GM15510 (cell line): ENCODE data around the gene BRINP3.

ENCODE experiments used
- POLR2A ChIP-seq: IDR thresholded peaks from 3 replicates; pipeline ENCODE4 v1.6.1; 2011; ENCODE audit warnings: borderline replicate concordance; ENCODE audit not compliant: insufficient read length; ENCODE audit errors: extremely low read depth

BRINP3 gene

DNA sequence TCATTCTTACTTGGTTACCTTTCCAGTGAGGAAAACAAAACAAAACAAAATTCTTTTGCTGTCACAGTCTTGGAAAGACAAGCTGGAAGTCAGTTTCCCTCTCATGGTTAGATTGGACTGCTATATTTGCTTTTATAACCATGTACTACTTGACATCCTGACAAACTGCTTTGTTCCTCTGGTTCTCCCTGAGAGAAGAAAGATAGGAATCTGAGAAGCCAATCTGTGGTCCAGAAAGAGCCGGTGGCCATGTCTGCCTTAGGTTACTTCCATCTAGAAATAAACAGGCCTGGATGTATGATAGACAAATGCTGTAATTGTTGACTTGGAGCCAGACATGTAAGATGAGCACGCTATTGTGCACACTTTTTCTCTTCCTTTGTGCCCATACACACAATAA lies 330.0 kb downstream of the BRINP3 start:
- TF ChIP-seq POLR2A: no peak

DNA sequence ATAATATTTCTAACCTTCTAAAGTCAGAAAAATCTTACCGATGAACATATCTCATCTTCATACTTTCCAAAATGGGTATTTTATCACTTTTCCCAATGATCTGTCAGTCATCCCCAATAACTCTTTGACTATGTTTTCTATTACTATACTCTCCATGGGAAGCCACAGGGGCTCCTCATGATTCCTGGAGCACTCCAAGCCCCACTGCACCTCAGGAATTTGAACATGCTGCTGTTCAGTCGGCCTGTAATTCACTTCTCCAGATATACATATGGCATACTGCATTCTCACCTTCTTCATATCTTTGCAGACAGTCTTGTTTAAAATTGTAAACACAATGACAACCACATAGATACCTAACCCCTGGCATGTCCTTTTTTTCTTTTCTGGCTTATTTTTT lies 333.0 kb downstream of the BRINP3 start:
- no peak for TF ChIP-seq POLR2A

DNA sequence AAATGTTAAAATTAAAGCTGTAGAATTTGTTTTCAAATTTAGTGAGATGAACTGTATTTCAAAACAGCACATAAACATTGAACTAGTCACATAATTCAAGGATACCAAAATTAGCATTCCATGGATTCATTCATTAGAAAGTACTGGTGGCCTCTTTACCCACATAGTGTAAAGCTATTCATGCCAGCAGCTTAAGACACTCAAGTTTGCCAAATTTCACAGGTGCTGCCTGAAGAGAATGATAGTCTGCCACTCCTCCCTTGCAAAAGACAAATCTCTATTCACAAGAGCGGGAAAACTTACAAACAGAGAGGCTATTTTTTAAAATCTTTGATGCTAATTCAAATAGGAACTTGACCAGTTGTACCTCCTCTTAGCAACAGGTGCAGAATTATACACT lies 337.0 kb downstream of the BRINP3 start:
- TF ChIP-seq POLR2A: no peak

DNA sequence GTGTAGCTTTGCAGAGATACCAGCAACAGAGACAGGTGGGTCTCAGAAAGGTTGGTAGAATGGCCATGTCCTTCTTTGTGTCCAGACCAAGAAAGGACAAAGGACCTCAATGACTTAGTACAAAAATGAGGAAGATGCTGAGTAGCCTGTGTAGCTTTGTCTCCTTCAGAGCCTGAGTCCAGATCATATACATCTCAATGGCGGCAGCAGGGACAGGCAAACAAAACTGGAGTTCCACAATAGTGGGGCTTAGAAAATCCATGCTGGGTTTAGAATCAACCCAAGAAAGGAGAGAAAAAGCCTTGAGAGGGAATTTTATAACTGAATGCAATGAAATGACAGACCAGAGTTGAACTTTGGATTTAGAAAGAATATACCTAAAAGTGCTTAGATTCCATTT lies 339.0 kb downstream of the BRINP3 start:
- TF ChIP-seq POLR2A: no peak

DNA sequence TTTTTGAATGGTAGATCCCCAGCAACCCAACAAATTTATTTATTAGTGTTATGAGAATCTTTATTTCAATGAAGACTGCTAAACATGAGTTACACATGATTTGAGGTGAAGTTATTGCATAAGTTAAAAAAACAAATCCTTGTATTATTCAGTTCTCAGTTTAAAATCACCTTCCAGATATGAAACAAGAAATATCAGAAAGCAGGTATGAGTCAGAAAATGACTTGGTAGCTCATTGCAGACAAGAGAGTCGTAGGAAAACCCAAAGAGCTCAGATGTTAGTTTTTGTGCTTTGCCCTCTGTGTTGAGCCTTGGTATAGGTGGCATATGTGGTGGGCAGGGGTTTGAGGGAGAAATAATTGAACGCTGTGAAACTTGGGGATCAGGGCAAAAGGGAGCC lies 339.4 kb downstream of the BRINP3 start:
- TF ChIP-seq POLR2A: no peak

DNA sequence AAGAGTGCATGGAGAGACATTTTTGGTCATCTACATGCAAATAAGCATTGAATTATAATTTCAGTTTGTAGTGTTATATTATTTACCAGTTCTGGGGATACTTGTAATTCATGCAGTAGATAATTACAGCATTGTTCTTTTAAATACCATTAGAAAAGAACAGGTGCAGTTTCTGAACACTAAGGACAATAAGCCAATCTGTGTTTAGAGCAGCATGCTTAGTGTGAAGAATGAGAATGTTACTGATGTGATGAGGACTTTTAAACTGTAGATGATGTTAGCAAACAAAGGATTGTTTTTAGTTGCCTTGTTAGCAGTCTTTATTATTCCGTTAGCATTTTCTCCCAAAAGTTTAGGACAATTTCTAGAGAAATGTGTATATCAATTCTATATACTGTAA lies 348.3 kb downstream of the BRINP3 start:
- TF ChIP-seq POLR2A: no peak

DNA sequence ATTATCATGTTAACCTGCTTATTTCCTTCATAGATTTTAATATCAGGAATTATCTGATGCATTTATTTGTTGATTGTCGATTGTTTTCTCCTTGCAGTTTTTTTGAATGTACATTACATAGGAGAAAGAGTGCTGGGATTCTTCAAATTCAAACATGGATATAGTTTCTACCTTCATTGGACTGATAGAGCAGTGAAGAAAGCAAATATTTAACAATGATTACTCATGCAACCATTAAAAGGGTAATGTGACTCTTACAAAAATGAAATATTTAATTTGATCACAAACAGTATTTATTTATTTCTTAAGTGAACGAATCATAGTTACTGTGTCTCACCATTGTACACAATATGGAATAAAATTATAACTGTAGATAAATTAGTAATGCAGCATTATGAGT lies 350.9 kb downstream of the BRINP3 start:
- TF ChIP-seq POLR2A: no peak

DNA sequence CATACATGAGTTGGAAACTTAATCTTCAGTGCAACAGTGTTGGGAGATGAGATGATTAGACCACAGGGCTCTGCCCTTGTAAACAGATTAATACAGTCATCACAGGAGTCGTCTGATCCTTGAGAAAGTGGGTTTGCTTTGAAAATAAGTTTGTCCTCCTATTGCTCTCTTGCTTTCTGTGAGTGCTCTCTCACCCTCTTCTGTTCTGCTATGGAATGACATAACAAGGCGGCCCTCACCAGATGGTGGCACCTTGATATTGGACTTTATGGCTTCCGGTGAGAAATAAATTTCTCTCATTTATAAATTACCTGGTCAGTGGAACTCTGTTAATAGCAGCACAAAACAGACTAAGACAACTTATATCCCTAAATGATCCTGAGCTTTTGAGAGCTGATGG lies 353.6 kb downstream of the BRINP3 start:
- TF ChIP-seq POLR2A: no peak

DNA sequence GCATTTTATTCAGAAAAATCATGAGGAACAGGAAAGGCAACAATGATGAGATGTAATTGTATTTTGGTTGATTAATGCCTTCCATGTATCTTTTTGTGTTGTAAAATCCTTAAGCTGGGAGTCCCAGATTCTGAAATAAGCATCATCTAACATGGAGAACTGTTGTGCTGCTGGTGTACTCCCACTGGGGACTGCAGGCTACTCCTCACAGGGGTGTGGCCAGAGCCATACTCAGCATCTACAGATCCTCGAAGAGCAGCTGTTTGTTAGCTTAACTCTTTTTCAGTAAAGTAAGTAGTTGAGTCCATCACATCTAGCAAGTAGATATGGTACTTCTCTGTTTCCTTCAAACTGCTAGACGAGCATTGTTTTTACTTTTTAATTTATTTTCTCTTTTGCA lies 358.0 kb downstream of the BRINP3 start:
- no peak for TF ChIP-seq POLR2A

DNA sequence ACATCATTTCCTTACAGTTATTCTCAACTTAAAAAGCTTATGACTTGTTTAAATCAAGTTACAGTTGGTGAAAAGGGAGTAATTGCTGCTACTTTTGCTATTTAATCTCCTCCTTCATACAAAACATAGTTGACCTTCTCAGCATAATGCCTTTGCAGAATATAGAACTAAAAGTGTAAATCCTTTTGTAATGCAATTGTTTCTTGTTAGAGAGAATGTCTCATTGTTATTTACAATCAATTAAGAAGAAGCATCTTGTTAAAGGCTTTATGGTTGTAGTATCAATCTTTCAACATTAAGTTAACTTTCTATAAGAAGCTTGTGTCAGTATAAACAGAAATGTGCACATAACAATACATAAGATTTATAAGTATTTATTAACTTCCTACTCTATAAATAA lies 360.7 kb downstream of the BRINP3 start:
- TF ChIP-seq POLR2A: no peak

DNA sequence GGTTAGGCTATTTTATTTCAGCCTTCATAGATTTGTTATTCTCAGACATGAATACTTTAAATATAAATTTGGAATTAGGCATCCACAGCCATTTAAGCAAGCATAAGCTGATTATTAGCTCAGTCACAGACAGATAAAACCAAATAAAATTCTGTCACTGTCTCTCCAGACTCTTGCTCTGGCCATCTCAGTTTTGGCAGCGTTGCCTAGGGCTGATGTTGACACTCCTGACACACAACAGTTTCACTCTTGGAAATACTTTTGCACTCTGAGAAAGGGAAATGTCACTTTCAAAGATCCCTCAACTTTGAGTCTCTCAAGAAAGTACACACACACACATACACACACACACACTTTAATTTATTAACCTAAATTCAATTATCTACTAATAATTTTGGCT lies 372.7 kb downstream of the BRINP3 start:
- no peak for TF ChIP-seq POLR2A

DNA sequence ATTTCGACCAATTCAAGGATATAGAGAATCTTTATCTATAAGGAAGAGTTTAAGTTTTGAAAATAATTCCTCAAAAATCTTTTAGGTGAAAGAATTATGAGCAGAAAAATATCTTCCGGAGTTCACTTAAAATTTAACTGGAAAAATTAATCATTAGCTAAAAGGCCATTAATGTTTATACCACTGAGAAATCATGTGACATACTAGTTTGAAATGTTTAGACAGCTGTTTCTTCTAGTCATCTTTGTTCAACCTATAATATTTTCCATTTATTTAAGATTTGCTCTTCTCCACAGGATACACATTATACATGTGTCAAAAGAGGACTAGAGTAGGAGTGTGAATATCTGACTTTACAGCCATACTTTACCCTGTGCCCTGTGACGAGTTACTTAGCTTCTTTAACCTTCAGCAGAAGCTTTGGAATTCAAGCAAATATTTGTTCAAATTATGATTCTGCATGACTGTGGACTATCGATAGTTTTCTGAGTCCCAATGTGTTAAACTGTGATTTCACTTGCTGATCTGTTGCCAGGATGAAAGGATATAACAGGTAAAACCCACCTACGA lies 374.8 kb downstream of the BRINP3 start:
- TF ChIP-seq POLR2A: no peak

DNA sequence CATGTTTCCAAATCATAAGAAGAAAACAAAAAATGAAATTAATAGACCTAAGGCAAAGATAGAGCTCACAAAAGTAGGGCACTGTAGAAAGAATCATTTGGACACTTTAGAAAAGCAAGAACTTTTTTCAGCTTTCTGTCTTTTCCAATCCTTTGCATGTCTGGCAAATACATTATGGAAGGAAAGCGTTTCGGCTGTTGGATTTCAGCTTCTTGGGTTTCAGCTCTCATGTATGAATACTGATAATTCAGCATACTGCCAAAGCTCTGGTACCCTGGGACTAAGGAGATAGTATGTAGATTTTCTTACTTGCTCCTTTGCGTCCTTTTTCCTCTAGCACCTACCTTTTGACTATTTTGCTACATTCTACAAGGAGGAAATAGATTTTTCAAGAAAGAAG lies 375.9 kb downstream of the BRINP3 start:
- no peak for TF ChIP-seq POLR2A

DNA sequence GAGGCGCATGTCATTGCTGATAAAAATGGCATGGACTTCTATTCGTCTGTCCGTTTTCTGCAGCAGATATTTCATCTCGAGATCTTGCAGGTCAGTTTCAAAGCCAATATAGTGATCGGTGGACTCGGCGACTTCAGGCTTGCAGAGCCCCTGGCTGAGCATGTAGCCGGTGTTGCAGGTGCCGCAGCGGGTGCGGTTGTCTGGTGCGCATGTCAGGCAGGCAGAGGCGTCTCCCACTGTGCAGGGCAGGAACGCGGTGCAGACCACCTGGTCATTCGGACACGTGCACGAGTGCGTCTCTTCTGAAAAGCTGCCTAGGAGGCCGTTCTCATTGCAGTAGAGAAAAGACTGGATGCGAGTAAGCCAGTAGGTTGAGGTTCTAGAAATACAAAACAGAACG lies 378.9 kb downstream of the BRINP3 start:
- no peak for TF ChIP-seq POLR2A

DNA sequence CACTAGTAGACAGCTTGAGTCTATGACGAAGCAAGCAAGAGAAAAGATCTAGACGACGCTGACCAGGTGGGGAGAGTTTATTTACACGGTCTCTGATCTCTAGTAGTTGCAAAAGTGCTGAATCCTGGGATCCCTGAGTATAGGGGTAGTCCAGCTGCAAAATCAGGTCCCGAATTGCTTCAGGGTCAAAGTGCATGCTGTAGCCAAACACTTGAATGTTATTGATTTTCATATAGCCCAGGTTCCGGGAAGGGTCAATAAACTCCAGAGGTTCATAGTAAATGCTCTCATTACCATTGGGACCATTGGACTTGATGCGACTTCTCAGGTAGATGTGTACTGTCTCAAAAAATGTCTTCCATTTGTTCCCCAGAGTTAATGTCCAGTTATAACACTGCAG lies 379.6 kb downstream of the BRINP3 start:
- no peak for TF ChIP-seq POLR2A

DNA sequence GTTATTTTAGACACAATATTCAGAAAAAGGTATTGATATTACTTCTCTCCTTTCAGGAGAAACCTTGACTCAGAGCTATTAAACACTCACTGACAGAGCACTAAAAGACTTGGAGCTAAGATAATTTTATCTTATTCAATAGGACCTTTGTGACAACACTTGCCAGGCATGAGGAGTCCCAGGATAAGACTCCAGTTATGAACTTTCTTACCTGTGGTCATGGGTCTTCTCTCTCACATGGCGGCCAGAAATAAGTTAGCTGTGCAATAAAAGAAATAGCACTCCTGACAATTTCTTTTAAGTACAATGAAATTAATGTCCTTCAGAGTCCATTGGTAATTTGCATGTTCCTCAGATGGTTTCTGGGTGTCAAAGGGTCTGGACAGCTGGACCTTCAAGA lies 382.1 kb downstream of the BRINP3 start:
- no peak for TF ChIP-seq POLR2A

DNA sequence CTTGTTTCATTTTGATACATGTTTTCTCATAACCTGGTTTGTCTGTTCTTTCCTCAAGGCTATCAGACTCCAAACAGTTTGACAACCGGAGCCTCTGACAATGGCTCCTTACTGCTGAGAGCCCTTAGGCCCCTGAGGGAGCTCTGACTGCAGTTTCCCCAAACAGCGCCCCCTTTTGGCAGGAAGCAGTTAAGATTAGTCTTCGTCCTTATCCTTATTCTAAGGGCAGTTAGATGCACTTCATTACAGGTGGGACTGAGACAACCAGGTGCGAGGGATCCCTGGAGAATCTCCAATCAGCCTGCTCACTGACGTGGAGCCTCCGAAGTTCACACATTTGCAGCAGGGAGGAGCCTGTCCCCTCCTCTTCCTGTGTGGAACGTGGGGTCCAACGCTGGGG lies 393.1 kb downstream of the BRINP3 start:
- no peak for TF ChIP-seq POLR2A
